CD4-positive, alpha-beta T cell treated with Interleukin-4 for 4 hours (primary cell): ENCODE measurements around the gene CDK9.
"Not testable (repeated sequence)": the region's sequence is repeated elsewhere in the genome, so short reads cannot be mapped to it uniquely, and the experiment has no call there.

ENCODE experiments used
- DNase-seq: peaks from one replicate; pipeline ENCODE4 v3.0.0-alpha.2; 2020

CDK9 gene

GRCh38 chr9:127828262-127829031, 42.6 kb downstream of the CDK9 start:
- DNase-seq: no peak

- no peak for DNase-seq
Measured at GRCh38 chr9:127829205-127829906, 43.5 kb downstream of the CDK9 start.

- DNase-seq: no peak
Measured at GRCh38 chr9:127832248-127832647, 46.4 kb downstream of the CDK9 start.

GRCh38 chr9:127833555-127833954, 47.7 kb downstream of the CDK9 start:
- DNase-seq: no peak

DNA sequence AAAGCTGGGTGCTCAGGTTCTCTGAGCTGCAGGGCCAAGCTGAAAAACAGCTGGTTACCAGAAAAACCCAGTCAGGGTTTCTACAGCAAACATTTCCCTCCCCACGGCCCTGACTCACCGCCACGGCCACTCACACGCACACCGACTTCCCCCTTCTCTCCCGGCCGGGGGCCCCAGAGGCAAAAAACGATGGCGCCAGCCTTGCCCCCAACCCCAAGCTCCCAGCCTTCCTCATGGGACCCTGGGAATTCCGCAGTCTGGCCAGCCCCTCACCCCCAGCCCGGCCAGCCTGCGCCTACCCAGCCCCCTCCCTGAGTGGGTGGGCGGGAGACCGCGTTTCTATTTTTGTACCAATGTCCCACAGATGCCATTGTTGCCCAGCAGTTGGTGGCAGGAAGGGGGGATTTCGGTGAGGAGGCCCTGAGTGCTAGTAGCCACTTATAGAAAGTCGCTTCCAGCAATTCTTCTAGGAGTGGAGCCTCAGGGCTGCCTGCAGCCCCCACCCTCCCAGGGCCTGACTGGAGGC, 50.2 kb downstream of the CDK9 start:
- no peak for DNase-seq

DNA sequence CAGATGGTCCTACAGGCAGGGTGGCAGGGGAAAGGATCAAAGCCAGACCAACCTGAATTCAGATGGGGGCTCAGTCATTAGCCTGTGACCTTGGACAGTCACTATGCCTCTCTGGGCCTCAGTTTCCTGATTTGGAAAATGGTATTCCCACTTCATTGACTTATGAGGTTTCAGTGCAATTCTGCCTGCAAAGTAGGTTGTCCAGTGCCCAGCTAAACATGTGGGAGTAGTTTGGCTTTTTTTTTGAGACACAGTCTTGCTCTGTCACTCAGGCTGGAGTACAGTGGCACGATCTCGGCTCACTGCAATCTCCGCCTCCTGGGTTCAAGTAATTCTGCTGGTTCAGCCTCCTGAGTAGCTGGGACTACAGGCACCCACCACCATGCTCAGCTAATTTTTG, 50.7 kb downstream of the CDK9 start:
- DNase-seq: not testable (repeated sequence)

DNA sequence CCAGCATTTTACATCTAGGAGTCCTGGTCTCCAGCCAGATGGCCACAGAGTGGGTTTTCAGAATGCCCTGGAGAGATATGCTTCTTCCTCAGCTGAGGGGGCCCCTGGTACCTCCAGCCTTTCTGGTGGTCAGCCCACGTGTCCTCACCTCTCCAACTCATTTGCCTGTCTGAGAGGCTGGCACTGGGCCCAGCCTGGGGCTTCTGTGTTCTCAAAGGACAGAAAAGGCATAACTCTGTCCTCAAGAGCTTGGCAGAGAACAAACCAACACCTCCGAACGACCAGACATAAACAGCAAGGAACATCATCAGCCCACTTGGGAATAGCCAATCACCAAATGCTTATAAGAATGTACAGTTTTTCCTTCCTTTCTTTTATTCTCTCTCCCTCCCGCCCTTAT, 51.5 kb downstream of the CDK9 start:
- DNase-seq: no peak

- no peak for DNase-seq
Measured at GRCh38 chr9:127838375-127839078, 52.7 kb downstream of the CDK9 start.
